Coronary artery (tissue), 2 donors: ENCODE data around the gene TNK2.

Experiments used
- DNase-seq: peaks from one replicate; pipeline ENCODE4 v3.0.0-alpha.2; 2017; ENCODE audit warnings: low spot score
- H3K27ac ChIP-seq, 2 donors: fragments of 200-600 bp; sonication (generic); one replicate each; pipeline ENCODE4 v1.5.1; 2016 to 2019
- H3K4me3 ChIP-seq: fragments of 200-600 bp; sonication (generic); 2 replicates; pipeline ENCODE4 v1.5.1; 2016; ENCODE audit warnings: mild to moderate bottlenecking, moderate library complexity
- TF ChIP-seq, protein P1 (sequence below): fragments of 200-600 bp; sonication (generic); IDR thresholded peaks from one replicate; pipeline ENCODE4 v1.5.1; 2019; ENCODE audit warnings: antibody characterized with exemption

Gene TNK2

DNA sequence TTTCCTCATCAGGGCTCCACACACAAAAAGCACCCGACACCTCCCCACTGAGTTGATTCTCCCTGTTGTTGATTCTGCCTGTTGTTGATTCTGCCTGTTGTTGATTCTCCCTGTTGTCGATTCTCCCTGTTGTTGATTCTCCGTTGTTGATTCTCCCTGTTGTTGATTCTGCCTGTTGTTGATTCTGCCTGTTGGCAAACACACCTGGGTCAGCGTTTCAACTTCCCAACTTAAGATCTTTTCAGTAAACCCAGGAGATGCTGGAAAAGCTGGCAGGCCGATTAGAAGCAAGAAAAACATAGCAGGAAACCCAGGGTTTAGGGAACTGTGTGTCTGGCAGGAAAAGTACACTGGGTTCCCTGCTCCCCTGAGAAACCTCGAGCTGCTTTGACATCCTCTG, 47.9 kb downstream of the TNK2 start:
- no peak for DNase-seq
- TF ChIP-seq, protein P1, sequence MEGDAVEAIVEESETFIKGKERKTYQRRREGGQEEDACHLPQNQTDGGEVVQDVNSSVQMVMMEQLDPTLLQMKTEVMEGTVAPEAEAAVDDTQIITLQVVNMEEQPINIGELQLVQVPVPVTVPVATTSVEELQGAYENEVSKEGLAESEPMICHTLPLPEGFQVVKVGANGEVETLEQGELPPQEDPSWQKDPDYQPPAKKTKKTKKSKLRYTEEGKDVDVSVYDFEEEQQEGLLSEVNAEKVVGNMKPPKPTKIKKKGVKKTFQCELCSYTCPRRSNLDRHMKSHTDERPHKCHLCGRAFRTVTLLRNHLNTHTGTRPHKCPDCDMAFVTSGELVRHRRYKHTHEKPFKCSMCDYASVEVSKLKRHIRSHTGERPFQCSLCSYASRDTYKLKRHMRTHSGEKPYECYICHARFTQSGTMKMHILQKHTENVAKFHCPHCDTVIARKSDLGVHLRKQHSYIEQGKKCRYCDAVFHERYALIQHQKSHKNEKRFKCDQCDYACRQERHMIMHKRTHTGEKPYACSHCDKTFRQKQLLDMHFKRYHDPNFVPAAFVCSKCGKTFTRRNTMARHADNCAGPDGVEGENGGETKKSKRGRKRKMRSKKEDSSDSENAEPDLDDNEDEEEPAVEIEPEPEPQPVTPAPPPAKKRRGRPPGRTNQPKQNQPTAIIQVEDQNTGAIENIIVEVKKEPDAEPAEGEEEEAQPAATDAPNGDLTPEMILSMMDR: no peak
- Histone ChIP-seq H3K4me3 (no peak overlapping the region), H3K27ac (no peak overlapping the region)

GRCh38 chr3:195859846-195860411, 48.4 kb downstream of the TNK2 start:
- Histone ChIP-seq H3K27ac (no peak overlapping the region), H3K4me3 (no peak overlapping the region)
- DNase-seq: no peak
- TF ChIP-seq, protein P1: no peak

- no peak overlapping the region for H3K4me3 ChIP-seq
- no peak for DNase-seq
- TF ChIP-seq, protein P1: peak; percentile 90
- no peak overlapping the region for H3K27ac ChIP-seq
Measured at GRCh38 chr3:195859061-195859845, 49.1 kb downstream of the TNK2 start.

GRCh38 chr3:195856410-195857084, 51.8 kb downstream of the TNK2 start:
- H3K27ac ChIP-seq: no peak overlapping the region
- no peak overlapping the region for H3K4me3 ChIP-seq
- no peak for DNase-seq
- TF ChIP-seq, protein P1: no peak

DNA sequence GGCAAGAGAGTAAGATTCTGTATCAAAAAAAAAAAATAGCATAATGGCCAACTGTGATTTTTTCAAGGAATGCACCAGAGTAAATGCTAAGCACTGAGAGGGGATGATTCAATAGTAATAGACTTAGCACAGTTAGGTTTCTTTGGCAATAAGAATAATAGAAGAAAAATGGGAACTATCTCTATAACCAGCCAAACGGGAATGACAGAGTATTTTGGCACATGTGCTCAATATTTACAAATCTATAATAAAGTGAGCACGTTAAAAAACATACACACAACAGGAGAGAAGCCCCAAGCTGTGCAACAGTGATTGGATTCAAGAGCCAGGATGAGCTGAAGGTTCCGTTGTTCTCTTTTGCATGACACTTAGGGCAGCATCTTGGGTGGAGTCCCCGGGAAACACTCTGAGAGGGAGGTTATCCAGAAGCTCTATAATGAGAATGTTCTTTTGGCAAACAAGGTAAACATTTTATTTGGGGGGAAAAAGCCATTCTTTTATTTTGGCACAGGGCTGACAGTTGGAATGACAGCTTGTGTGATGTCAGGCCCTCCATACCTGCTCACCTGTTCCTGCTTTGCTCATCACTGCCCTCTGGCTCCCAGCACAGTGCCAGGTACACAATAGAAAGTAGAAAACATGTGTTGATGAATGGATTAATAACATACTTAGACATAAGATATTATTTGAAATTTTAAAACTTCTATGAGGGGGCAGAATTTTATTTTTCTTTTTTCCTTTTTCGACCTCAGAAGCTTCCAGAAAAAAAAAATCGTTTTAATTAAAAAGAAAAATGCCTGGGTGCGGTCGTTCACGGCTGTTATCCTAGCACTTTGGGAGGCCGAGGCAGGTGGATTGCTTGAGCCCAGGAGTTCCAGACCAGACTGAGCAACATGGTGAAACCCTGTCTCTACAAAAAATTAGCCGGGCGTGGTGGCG, 52.6 kb downstream of the TNK2 start:
- TF ChIP-seq, protein P1: no peak
- no peak overlapping the region for H3K4me3 ChIP-seq
- H3K27ac ChIP-seq: no peak overlapping the region
- no peak for DNase-seq

DNA sequence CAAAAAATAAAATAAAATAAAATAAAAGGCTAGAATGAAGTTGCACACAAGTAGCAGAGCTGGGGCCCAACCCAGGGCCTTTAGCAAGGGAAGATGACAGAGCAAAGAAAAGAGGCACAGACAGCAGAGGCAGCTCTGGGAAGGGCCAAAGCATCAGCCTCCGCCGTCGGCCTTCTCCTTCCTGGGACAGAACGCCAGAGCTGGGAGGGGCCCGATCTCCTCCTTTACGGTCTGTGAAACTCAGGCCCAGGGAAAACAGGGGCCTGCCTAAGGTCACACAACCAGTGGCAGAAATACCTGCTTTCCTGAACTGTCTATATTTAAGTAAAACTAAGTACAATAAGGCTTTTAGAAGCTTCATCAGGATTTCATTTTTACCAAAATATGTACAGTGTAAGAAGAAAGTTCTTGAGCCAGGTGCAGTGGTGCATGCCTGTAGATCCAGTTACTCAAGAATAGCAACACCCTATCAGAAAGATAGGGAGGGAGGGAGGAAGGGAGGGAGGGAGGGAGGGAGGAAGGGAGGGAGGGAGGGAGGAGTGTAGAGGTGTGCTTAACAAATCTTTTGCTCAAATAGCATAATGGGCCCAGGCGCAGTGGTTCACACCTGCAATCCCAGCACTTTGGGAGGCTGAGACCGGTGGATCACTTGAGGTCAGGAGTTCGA, 53.6 kb downstream of the TNK2 start:
- Histone ChIP-seq H3K27ac (no peak overlapping the region), H3K4me3 (no peak overlapping the region)
- TF ChIP-seq, protein P1: no peak
- DNase-seq: no peak
